SK-N-MC (cell line): ENCODE data around the gene ST6GAL2.

Experiments used
- EZH2 ChIP-seq: fragments of 200-600 bp; sonication (generic); IDR thresholded peaks from one replicate; pipeline ENCODE4 v1.6.1; 2017; ENCODE audit warnings: antibody characterized with exemption
- FOXP2 ChIP-seq: optimal IDR thresholded peaks from 2 replicates; pipeline ENCODE3; 2011; ENCODE audit warnings: mild to moderate bottlenecking, moderate library complexity; ENCODE audit not compliant: insufficient read depth; ENCODE audit errors: extremely low read length, control extremely low read depth
- POLR2AphosphoS5 ChIP-seq: IDR thresholded peaks from 2 replicates; pipeline ENCODE4 v1.6.1; 2012; ENCODE audit warnings: mild to moderate bottlenecking, low read depth, low read length, borderline replicate concordance

DNA sequence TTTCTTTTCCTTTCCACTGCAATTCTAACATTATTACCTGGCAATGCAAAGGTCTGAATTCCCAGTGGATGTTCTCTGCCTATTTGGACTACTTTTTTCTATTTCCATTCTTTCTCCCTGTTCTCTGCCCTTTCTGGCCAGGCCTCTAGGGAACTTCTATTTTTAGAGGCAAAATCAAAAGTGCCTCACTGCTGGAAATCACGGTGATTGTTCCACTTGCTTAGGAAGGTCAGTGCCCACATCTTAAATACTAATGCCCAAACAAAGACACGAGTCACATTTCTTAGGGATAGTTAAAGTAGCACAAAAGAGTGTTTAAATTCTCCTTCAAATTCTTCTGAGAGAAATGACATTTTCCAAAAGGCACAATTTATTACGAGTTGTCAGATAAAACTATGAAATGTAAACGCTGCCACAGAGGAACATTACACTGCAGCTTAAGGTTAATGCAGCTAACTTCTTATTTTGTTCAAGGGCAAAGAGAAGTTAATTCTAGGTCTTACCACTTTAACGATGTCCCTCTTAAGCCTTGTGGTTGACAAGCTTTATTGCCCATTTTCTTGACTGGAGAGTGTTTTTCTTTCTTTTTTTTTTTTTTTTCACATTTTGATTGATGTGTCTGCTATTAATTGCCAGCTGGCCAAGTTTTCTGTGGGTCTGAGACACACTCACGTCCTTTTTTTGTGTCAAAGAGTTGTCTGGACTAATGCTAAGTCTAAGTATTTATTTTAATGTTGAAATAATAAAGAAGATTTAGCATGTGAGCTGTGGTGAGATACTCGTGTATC is 34.7 kb downstream of the ST6GAL2 start:
- no peak for TF ChIP-seq EZH2
- TF ChIP-seq POLR2AphosphoS5 = no peak
- TF ChIP-seq FOXP2 = no peak
